ENCODE data around the gene NCOA3. TPM values are rescaled to one million over a fixed set of nuclear protein-coding genes. Genes with fewer than 3 reads are reported as not detected.
A peak's percentile ranks its signal among the peaks of the same experiment; 100 is the strongest.

The NCOA3 gene
- total RNA-seq, 4 donors from 2014 or later: 45.1 to 77.8 (median 56.3) TPM

DNA sequence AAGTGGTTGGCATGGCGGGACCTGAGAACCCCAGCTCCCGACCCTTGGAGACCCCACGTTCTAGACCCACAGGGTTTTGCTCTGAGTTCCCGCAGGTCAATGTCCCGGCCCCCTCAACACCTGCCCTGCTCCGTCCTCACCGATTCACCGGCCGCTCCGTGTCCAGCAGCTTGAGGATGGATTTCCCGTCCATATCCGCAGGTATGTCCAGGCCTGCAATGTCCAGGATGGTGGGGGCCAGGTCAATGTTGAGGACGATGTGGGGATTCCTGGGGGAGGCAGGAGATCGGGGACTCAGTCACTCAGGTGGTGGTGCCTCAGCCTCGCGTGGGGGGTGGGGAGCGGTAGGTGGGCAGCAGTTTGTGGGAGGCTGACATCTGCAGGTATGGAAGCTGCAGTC lies 176.8 kb downstream of the NCOA3 start:
- WGBS: 95% methylated on average over 17 of the region's 17 CpGs
- peaks cover 25% of the 10 kb centered on the region for H3K36me3 ChIP-seq
- H3K9me3 ChIP-seq: no peaks in the 10 kb centered on the region
- H3K4me1 ChIP-seq: peaks cover 18% of the 10 kb centered on the region
- TF ChIP-seq POLR2AphosphoS5 (IDR thresholded peaks at IDR 0.05) (no peak), EP300 (IDR thresholded peaks at IDR 0.05) (no peak), POLR2A (IDR thresholded peaks at IDR 0.05) (no peak)
- TF ChIP-seq, protein P1, sequence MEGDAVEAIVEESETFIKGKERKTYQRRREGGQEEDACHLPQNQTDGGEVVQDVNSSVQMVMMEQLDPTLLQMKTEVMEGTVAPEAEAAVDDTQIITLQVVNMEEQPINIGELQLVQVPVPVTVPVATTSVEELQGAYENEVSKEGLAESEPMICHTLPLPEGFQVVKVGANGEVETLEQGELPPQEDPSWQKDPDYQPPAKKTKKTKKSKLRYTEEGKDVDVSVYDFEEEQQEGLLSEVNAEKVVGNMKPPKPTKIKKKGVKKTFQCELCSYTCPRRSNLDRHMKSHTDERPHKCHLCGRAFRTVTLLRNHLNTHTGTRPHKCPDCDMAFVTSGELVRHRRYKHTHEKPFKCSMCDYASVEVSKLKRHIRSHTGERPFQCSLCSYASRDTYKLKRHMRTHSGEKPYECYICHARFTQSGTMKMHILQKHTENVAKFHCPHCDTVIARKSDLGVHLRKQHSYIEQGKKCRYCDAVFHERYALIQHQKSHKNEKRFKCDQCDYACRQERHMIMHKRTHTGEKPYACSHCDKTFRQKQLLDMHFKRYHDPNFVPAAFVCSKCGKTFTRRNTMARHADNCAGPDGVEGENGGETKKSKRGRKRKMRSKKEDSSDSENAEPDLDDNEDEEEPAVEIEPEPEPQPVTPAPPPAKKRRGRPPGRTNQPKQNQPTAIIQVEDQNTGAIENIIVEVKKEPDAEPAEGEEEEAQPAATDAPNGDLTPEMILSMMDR (IDR thresholded peaks at IDR 0.05): no peak
- no peak overlapping the region for H3K4me3 ChIP-seq
- H3K27ac ChIP-seq: no peak overlapping the region
- H3K27me3 ChIP-seq: no peaks in the 10 kb centered on the region
- no peak for DNase-seq (ENCODE audit: low spot score in 2 of 2)

GRCh38 chr20:47679462-47679861 lies 177.8 kb downstream of the NCOA3 start:
- no peak for DNase-seq (ENCODE audit: low spot score in 2 of 2)
- TF ChIP-seq EP300 (IDR thresholded peaks at IDR 0.05) (no peak), POLR2AphosphoS5 (IDR thresholded peaks at IDR 0.05) (no peak), POLR2A (IDR thresholded peaks at IDR 0.05) (no peak)
- TF ChIP-seq, protein P1 (IDR thresholded peaks at IDR 0.05): no peak
- Histone ChIP-seq H3K4me1 (peaks cover 18% of the 10 kb centered on the region), H3K27ac (no peak overlapping the region), H3K4me3 (no peak overlapping the region), H3K27me3 (no peaks in the 10 kb centered on the region), H3K9me3 (no peaks in the 10 kb centered on the region), H3K36me3 (peaks cover 24% of the 10 kb centered on the region)
- WGBS: 96% methylated on average over 1 of the region's 4 CpGs

DNA sequence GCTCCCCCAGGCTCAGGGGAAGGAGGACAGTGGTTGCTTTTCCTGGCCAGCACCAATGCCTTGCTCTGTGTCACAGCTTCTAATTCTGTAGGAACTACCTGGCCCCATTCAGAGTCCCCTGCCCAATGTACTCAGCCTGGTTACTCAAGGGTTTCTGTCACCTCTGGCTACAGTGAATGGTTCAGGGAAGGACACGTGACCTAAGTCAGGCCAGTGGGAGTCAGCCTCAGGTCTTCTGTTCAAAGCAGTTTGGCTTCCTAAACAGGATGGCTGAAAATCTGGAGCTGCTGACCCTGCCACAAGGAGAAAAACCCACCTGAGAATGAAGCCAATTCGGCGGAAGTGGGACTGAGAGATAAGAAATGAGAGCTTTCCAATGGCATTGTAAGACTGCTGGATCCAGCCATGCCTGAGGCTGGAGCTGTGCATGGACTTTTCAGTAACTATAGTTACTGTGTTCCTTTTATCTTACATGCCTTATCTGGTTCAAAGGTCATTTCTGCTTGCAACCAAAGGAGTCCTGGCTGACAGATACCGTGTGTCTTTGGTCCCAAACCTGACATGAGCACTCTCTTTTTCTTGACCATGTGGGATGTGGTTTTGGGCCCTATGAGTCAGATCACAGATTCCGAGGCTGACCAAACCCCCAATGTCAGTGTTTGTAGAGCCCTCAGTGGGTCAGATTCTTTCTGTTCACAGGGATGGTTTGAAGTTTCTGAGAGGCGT lies 179.3 kb downstream of the NCOA3 start:
- H3K27me3 ChIP-seq: no peaks in the 10 kb centered on the region
- H3K4me3 ChIP-seq: no peak overlapping the region
- 89% methylated on average over 6 of the region's 6 CpGs for WGBS
- H3K36me3 ChIP-seq: peaks cover 23% of the 10 kb centered on the region
- no peaks in the 10 kb centered on the region for H3K9me3 ChIP-seq
- DNase-seq (ENCODE audit: low spot score in 2 of 2): no peak
- H3K27ac ChIP-seq: no peak overlapping the region
- peaks cover 18% of the 10 kb centered on the region for H3K4me1 ChIP-seq
- TF ChIP-seq, protein P1 (IDR thresholded peaks at IDR 0.05): no peak
- TF ChIP-seq POLR2AphosphoS5 (IDR thresholded peaks at IDR 0.05) (no peak), EP300 (IDR thresholded peaks at IDR 0.05) (no peak), POLR2A (IDR thresholded peaks at IDR 0.05) (no peak)

- Histone ChIP-seq H3K9me3 (no peaks in the 10 kb centered on the region), H3K4me3 (no peak overlapping the region), H3K4me1 (peaks cover 18% of the 10 kb centered on the region), H3K27ac (peak overlapping the region; percentile 33), H3K36me3 (peaks cover 12% of the 10 kb centered on the region), H3K27me3 (no peaks in the 10 kb centered on the region)
- 19% methylated on average over 16 of the region's 22 CpGs for WGBS
- TF ChIP-seq POLR2AphosphoS5 (IDR thresholded peaks at IDR 0.05) (no peak), EP300 (IDR thresholded peaks at IDR 0.05) (no peak), POLR2A (IDR thresholded peaks at IDR 0.05) (no peak)
- TF ChIP-seq, protein P1 (IDR thresholded peaks at IDR 0.05): no peak
- no peak for DNase-seq (ENCODE audit: low spot score in 2 of 2)
Measured at GRCh38 chr20:47682028-47682783, 180.5 kb downstream of the NCOA3 start.

GRCh38 chr20:47682916-47683315 lies 181.2 kb downstream of the NCOA3 start:
- DNase-seq (ENCODE audit: low spot score in 2 of 2): no peak
- no peaks in the 10 kb centered on the region for H3K9me3 ChIP-seq
- no peak overlapping the region for H3K4me3 ChIP-seq
- H3K27me3 ChIP-seq: no peaks in the 10 kb centered on the region
- peaks cover 12% of the 10 kb centered on the region for H3K36me3 ChIP-seq
- H3K4me1 ChIP-seq: peaks cover 18% of the 10 kb centered on the region
- no peak overlapping the region for H3K27ac ChIP-seq
- WGBS: 88% methylated on average over 17 of the region's 19 CpGs
- TF ChIP-seq POLR2AphosphoS5 (IDR thresholded peaks at IDR 0.05) (no peak), EP300 (IDR thresholded peaks at IDR 0.05) (no peak), POLR2A (IDR thresholded peaks at IDR 0.05) (no peak)
- TF ChIP-seq, protein P1 (IDR thresholded peaks at IDR 0.05): no peak
